DOHH2 (cell line): Measurements from ENCODE around the gene EPHA5.

Source experiments
- EZH2phosphoT487 ChIP-seq: fragments of 200-600 bp; sonication (generic); IDR thresholded peaks from 2 replicates; pipeline ENCODE4 v1.6.1; 2017; ENCODE audit warnings: borderline replicate concordance, mild to moderate bottlenecking, antibody characterized with exemption, low read length, moderate library complexity, mixed read lengths
- TF ChIP-seq, protein P1 (sequence below): fragments of 200-600 bp; sonication (generic); IDR thresholded peaks from one replicate; pipeline ENCODE4 v1.5.1; 2014; ENCODE audit warnings: antibody characterized with exemption, mild to moderate bottlenecking, low read depth, low read length; ENCODE audit not compliant: poor library complexity, severe bottlenecking

DNA sequence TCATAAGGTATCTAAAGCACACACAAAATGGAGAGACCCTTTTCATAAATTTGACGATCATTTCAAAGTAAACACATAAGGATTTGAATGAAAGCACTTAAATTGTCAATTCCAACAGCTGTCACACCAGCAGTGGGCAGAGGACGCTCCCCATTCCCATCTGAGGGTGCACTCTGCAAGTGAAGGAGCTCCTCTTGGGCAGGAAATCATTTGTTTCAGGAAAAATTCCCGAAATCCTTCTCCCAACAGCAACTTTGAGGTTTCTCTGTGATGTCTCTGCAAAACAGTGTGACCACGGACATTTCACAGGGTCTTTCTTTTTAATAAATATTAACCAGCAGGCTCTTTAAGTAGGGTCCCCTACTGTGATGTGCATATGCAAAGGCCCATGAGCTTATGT lies 111.0 kb downstream of the EPHA5 start:
- TF ChIP-seq, protein P1, sequence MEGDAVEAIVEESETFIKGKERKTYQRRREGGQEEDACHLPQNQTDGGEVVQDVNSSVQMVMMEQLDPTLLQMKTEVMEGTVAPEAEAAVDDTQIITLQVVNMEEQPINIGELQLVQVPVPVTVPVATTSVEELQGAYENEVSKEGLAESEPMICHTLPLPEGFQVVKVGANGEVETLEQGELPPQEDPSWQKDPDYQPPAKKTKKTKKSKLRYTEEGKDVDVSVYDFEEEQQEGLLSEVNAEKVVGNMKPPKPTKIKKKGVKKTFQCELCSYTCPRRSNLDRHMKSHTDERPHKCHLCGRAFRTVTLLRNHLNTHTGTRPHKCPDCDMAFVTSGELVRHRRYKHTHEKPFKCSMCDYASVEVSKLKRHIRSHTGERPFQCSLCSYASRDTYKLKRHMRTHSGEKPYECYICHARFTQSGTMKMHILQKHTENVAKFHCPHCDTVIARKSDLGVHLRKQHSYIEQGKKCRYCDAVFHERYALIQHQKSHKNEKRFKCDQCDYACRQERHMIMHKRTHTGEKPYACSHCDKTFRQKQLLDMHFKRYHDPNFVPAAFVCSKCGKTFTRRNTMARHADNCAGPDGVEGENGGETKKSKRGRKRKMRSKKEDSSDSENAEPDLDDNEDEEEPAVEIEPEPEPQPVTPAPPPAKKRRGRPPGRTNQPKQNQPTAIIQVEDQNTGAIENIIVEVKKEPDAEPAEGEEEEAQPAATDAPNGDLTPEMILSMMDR, result no peak
- no peak for TF ChIP-seq EZH2phosphoT487
